ENCODE measurements around the gene UBR1.
"Not testable (repeated sequence)": the region's sequence is repeated elsewhere in the genome, so short reads cannot be mapped to it uniquely, and the experiment has no call there.

UBR1 gene

DNA sequence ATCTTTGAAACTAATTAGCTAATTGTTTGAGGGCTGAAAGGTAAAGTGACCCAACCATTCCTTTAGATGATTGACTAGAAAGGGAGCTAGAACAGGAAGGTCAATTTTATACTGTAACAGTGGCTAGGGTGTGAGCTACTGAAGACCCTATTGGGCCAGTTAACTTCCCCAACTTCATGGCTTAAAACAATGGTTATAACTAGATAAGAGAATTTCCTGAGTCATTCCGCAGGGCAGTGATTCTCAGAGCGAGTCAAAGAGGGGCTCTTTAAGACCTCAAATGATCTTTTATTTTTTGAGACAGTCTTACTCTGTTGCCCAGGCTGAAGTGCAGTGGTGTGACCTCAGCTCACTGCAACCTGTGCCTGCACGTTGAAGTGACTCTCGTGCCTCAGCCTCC lies 151.5 kb downstream of the UBR1 start:
- no peak for DNase-seq

GRCh38 chr15:42948898-42949297 lies 156.9 kb downstream of the UBR1 start:
- DNase-seq, result not testable (repeated sequence)

DNA sequence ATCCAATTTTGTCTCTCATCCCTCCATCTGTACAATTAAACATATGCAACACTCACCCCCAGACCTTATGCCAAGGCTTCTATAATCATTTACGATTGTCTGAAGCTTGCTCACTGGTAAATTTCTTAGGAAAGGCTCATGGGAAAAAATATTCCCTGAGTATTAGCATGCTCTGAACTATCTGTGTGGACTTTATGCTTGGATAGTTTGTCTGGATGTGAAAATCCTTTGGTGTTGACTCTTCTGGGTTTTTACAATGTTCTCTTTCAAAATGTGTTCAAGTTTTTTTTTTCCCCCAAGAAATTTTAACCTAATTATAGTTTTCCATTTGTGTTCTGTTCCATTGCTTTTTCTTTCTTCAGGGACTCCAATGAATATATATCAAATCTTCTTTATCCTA lies 165.3 kb downstream of the UBR1 start:
- DNase-seq, result no peak

- no peak for DNase-seq
These were observed 166.0 kb downstream of the UBR1 start for GRCh38 chr15:42939841-42940240.

DNA sequence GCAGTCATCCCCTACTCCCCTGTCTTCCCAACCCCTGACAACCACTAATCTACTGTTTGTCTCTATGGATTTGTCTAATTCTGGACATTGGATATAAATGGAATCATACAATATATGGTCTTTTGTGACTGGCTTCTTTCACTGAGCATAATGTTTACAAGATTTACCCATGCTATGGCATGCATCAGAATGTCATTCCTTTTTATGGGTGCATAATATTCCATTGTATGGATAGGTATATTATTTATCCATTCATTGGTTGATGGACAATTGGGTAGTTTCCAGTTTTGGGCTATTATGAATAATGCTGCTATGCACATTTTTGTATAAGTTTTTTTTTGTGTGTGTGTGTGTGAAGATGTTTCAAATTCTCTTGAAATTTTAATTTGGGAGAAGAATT lies 168.7 kb downstream of the UBR1 start:
- DNase-seq, result no peak

DNA sequence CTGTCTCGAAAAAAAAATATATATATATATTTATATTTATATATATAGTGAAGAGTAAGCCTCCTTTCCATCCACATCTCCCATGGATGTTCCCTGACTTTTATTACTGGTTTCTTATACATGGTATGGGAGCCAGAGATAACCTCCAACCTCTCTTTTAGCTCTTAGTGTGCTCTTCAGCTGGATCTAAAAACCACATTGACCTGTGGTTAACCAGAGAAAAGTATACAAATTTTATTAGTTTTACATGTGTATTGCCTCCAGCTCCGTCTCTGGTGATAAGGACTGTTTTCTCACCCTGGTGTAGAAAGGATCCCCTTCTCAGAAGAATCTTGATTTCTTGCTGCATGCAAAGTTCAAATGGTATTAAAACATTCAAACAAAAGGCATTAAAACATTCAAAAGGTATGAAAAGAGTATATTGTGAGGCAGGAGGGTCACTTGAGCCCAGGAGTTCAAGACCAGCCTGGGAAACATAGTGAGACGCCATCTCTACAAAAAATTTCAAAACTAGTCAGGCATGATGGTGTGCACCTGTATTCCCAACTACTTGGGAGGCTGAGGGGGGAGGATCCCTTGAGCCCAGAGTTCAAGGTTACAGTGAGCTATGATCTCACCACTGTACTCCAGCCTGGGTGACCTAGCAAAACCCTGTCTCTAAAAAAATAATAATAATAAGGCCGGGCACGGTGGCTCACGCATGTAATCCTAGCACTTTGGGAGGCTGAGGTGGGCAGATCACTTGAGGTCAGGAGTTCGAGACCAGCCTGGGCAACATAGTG lies 171.8 kb downstream of the UBR1 start:
- DNase-seq, result no peak

- no peak for DNase-seq
These were observed 172.9 kb downstream of the UBR1 start for GRCh38 chr15:42932833-42933515.

DNA sequence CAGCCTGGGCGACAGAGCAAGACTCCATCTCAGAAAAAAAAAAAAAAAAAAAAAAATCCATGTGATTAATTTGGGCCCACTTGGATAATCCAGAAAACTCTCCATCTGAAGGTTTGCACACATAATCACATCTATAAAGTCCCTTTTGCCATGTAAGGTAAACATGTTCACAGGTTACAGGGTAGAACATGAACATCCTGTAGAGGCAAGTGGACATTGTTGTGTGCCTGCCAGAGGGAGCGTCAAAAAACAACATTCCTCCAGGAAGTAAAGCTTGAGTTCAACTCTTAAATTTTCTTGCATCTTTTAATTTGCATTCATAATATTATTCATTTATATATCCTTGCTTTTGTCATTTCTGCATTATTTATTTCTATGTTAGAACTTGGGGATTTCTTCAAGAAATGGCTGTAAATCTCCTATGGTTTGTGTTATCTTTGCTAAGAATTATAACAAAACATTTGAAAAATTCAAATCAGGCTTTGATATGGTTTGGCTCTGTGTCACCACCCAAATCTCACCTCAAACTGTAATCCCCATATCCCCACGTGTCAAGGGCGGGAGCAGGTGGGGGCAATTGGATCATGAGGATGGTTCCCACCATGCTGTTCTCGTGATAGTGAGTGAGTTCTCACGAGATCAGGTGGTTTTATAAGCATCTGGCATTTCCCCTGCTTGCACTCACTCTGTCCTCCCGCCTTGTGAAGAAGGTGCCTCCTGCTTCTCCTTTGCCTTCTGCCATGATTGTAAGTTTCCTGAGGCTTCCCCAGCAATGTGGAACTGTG lies 173.9 kb downstream of the UBR1 start:
- no peak for DNase-seq

DNA sequence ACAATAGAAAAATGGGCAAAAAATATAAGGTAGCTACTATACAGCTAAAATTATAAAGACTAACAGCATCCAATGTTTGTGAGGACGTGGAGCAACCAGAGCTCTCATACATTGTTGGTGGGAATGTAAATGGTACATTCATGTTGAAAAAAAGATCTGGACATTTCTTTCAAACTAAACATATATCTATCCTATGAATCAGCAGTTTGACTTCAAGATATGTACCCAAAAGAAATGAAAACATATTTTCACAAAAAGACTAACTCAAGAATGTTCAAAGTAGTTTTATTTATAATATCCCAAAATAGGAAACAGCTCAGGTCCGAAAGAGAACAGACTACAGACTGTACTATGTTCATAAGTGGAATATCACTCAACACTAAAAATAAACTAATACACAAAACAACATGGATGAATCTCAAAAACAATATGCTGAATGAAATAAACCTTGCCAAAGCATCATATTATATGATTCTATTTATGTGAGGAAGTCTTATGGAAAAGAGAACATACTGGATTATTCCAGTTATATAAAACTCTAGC lies 176.5 kb downstream of the UBR1 start:
- no peak for DNase-seq

- peak; percentile 28 to 38 for DNase-seq
These were observed 184.5 kb downstream of the UBR1 start for GRCh38 chr15:42921342-42921731.

GRCh38 chr15:42920519-42921341 lies 185.1 kb downstream of the UBR1 start, which contains the start of gene TTBK2:
TSS of gene TTBK2 (minus strand) at chr15:42920778. CDS start at chr15:42878617, 42,161 bp downstream.
- peak; percentile 97 to 98 for DNase-seq

DNA sequence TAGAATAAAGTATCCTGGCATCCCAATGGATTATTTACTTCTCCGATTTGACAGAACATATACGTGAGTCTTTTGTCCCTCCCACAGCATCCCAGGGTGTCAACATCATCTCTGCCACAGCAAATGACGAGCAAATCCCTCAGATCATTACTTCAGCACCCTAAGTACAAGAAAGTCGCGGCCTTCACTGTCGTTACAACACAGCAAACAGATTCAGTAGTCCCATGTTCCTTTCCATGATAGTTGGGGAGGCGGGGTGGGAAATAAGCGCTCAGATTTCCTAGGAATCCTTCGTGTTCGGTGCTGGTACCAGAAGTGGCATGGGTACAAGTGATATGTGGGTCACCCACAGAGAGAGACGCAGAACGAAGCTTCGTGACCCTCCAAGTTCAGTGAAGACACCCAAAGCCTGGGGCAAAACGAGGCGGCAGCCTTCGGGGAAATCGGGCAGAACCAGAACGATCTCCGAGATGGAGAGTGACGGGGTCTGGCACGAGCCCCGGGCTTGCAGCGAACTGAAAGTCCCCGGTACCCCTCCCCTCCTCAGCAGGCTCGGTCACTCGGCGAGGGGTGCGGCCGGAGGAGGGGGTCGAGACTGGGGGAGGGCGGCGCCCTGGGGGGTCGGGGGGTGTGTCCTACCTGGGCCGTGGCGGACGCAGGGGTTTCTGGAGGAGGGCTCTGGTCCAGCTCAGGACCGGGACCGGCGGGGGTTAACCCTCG lies 185.9 kb downstream of the UBR1 start:
- peak; percentile 21 to 23 for DNase-seq

DNA sequence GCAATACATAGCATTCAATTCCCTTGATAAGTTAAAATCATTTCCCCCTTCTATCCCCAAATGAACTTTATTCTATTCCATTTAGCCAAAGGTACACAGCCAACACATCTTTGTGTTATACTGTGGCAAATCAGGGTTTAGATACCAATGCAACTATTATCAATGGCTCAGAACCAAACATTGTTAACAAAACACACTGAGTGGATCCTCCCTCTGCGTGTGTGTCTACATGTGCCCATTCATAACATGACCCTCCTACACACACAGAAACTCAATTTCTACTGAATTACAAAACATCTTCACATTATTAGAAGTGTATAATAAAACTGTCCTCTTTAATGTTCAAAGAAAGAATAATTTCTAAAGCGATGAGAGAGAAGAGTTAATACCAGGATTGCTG lies 186.5 kb downstream of the UBR1 start:
- DNase-seq, result no peak

- DNase-seq, result no peak
These were observed 187.8 kb downstream of the UBR1 start for GRCh38 chr15:42918047-42918446.

- no peak for DNase-seq
These were observed 190.1 kb downstream of the UBR1 start for GRCh38 chr15:42915654-42916315.

- DNase-seq, result no peak
These were observed 190.9 kb downstream of the UBR1 start for GRCh38 chr15:42914728-42915497.

DNA sequence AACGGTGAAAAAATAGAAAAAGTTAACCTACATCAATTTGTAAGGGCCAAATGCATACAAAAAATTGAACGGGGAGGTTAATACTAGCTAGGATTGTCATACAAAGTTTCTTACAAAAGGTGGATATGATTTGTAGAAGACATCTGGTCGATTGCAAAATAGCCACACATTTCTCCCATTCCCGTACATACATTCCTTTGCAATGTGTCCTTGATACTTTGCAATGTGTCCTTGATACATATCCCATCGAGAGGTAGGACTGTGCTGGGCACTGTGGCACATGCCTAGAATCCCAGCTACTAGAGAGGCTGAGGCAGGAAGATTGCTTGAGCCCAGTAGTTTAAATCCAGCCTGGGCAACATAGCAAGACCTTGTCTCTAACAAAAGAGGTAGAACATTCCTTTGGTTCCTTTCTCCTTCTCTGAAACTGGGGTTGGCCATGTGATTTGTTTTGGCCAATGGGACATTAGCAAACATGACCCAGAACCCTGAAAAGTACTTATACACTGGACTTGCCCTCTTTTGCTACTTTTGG lies 194.7 kb downstream of the UBR1 start:
- no peak for DNase-seq

DNA sequence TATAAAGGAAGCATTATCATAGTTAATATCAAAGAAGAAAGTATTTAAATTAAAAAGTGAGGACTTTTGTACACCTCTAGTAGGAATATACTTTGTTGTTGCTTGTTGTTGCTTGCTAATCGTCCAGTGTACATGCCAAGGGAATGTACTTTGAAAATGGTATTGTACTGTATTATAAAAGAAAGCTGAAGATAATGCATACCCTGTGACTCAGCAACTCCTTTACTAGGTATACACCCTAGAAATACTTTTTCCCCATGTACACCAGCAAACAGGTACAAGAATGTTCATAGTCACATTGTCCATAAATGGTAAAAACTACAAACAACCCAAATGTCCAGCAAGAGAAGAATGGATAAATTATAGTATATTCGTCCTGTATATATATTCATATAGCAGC lies 197.3 kb downstream of the UBR1 start:
- no peak for DNase-seq

- DNase-seq, result no peak
These were observed 202.2 kb downstream of the UBR1 start for GRCh38 chr15:42903388-42904324.

Data from activated CD4-positive, alpha-beta T cell treated with anti-CD3 and anti-CD28 coated beads, Interleukin-2, amount 50 U/mL, for 4 hours (primary cell).